Fibroblast of pulmonary artery (primary cell): ENCODE data around the gene FILIP1L.

Experiments
- DNase-seq: peaks from one replicate; pipeline ENCODE4 v3.0.0-alpha.2; 2010; ENCODE audit warnings: low read depth
- H3K4me3 ChIP-seq: replicated peaks from 2 replicates; pipeline ENCODE4 v1.5.1; 2011; ENCODE audit warnings: low read depth, mild to moderate bottlenecking, control low read depth, low read length, moderate library complexity
- CTCF ChIP-seq: IDR thresholded peaks from 2 replicates; pipeline ENCODE4 v1.5.1; 2011; ENCODE audit warnings: mild to moderate bottlenecking, control low read depth, low read length, inconsistent platforms; ENCODE audit errors: missing control alignments

The FILIP1L gene

GRCh38 chr3:100084100-100084806, 30.0 kb downstream of the FILIP1L start:
- H3K4me3 ChIP-seq, result no peak overlapping the region
- DNase-seq, result no peak
- TF ChIP-seq CTCF, result no peak

GRCh38 chr3:100083209-100083608, 31.1 kb downstream of the FILIP1L start:
- DNase-seq, result no peak

GRCh38 chr3:100082714-100083113, 31.6 kb downstream of the FILIP1L start:
- no peak overlapping the region for H3K4me3 ChIP-seq
- DNase-seq, result no peak
- no peak for TF ChIP-seq CTCF

More at GRCh38 chr3:100083209-100083608, 31.1 kb downstream of the FILIP1L start:
- TF ChIP-seq CTCF, result no peak
- no peak overlapping the region for H3K4me3 ChIP-seq

DNA sequence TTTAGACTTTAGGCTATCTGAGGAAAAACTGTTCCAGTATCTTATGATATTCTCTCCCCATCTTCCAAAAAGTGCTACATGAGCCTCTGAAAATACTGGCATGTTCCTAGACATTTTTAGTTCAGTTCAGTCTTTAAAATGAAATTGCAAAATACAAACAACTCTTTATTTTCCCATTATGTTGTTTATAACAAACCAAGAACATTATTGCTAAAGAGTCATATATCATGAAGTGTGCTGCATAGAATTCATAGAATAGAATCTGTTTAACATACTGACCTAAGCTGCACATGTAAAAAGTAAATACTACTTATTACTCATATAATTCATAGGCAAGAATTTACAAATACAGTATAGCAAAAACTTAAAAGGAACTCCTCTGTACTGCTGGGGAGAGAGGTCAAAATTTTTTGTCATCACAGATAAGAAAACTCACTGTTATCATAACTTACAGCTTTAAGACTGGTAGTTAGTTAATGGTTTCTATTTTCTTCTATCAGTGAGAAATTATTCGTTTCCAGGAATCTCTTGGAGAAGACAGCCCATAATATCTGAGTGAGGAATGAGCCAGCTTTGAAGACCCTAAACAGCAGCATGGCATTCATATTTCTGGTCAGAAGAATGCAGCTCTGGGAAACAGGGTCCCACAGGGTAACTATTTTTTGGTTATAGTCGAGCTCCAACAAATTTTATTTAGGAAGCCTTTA, 32.2 kb downstream of the FILIP1L start:
- no peak overlapping the region for H3K4me3 ChIP-seq
- TF ChIP-seq CTCF, result no peak
- DNase-seq, result no peak

GRCh38 chr3:100081311-100081710, 33.0 kb downstream of the FILIP1L start:
- no peak overlapping the region for H3K4me3 ChIP-seq
- no peak for DNase-seq
- TF ChIP-seq CTCF, result no peak

DNA sequence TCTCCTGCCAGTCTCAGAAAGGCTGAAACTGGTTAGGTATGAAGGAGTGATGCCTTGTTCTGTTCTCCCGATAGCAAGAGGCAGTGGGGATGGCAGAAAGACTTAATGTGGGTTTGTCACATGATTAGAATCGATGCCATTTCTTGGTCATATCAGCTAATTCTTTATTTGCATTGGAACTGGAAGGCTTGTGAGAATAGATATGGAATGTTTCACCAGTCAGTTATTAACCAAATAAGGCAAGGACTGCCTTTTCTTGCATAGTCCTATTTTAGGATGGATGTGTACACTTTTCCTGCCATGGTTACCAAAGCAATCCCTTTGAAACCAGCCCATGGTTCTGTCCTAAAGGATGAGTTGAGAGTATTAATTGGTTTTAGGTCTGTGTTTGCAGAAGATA, 33.7 kb downstream of the FILIP1L start:
- no peak for TF ChIP-seq CTCF
- no peak overlapping the region for H3K4me3 ChIP-seq
- peak; percentile 50 for DNase-seq
